ENCODE data around the gene MYBPHL.

Gene MYBPHL

GRCh38 chr1:109250454-109251276 is 56.1 kb downstream of the MYBPHL start:
- DNase-seq = no peak

GRCh38 chr1:109249654-109250401 is 57.0 kb downstream of the MYBPHL start:
- no peak for DNase-seq

DNA sequence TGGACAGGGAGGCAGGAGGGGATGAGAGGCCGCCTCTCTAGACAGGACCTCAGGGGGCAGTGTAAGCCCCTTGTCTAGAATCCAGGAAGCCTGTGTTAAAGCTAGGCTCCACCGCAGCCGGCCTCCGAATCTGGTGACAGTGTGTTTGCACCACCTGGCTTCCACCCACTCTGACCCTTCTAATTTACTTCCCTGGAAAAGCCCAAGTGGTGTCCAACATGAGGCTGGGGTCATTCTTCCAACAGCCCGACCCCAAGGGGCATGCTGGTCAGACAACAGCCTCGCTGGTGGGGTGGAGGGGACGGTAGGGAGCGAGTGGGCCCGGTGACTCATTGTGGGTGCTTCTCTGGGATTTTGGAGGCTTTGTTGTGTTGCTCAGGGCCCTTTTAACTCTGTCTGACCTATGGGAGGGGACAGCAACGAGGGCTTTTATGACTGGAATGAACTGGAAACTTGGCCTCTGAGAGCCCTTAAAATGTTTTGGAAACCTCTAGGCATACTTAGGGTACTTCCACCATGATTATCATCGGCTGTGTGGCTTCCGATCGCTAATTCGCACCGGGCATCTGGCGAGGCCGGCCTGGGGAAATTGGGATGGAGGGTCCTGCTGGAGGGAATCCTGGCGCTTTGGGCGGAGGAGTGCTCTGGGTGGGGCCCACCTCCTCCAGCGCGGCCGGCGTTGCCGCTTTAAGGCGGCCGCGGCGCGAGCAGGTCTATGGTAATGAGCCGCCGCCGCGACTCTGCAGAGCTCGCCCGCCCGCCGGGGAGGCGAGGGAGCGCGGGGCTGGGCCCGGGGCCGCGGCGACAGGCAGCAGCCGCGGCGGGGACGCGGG is 57.8 kb downstream of the MYBPHL start, which contains the start of gene CELSR2:
CELSR2 (plus strand) TSS at position 743 of the 833 bp plus-strand sequence. CDS start 541 bp downstream, outside the sequence.
- DNase-seq = peak; percentile 57

DNA sequence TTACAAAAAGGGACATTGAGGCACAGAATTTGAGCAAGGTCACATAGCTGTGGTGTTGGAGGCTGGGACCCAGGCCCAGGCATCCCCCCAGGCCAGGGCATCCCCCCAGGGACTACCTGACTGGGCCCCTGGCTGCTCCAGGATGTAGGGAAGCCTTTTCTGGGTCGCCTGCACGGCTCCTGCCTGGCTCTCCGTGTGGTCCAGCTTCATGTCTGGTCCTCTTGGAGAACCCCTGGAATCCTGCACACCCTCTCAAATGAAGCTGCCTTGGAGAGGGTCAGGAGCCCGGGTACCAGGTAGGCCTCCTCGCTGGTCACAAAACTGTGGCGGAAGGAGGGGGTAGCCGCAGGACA is 58.4 kb downstream of the MYBPHL start:
- no peak for DNase-seq

DNA sequence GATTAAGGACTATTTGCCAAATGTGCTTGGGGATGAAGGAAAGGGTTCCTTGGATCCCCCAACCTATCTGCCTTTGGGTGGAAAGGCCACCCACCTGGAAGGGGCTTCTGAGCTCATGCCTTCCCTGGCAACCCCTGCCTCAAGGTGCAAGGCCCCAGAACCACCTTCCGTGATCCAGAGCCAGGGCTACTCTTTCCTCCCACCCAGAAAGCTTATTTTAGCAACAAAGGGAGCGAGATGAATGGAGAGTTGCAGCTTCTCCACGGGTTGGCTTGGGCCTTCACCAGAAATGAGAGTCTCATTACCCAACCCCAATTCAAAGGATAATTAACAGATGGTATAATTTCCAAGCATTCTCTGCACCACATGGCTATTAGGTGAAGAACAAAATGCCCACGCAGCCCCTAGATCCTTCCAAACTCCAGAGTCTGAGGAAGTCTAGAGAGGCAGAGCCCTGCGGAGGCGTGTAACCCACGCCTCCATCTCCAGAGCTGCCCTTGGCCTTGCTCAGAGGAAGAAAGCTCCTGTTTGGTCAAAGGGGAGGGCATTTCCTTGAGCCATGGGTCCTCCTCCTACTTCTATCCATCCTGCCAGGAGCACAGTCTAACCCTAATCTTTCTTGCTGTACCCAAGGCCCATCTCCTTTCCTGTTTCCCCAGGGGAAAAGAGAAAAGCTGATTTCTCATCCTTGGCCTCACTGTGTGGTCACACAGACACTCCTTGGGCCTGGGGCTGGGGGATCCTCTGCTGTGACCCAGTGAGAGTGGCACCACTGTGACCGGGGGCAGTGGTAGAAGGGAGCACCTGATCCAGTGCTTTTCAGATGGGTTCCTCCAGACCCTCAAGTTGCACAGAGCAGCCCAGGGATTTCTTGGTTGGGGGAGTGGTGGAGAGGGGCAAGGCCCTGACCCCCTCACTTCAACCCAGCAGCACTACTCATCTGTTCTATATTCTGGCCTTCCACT is 59.1 kb downstream of the MYBPHL start:
- DNase-seq = no peak

DNA sequence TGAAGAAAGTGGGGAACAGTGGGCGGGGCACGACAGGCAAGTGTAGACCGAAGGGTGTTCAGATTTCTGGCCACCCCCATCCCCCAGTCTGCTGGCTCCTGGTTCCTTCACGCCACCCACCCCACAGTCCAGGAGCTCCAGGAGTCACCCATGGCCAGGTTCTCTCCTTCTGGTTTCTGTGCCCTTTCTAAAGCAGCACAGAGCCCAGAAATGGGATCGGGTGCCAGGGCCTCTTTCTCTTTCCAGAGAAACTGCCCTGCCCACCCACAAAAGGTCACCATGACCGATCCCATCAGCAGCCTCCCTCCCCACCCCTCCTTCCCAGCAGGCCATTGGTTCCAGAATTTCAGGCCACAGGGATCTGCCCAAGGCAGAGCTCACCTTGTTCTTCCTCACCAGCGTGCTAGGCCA is 60.7 kb downstream of the MYBPHL start:
- no peak for DNase-seq

DNA sequence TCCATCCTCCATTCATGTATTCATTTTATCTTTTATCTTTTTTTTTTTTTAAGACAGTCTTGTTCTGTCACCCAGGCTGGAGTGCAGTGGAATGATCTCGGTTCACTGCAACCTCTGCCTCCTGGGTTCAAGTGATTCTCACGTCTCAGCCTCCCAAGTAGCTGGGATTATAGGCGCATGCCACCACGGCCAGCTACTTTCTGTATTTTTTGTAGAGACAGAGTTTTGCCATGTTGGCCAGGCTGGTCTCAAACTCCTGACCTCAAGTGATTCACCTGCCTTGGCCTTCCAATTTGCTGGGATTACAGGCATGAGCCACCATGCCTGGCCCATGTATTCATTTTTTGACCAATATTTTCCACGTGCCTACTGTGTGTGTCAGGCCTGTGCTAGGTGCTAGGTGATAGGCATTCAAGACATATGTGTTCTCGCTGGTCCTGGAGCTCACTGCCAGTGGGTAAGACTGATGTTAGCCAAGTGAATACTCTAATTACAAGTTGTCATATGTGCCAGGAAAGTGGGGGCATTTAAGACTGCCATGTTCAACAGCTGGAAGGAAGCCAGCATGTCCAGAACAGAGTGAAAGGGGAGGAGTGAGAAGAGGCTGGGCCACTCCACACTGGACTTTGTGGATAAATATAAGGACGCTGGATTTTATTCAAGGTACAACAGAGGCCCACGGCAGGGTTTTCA is 62.8 kb downstream of the MYBPHL start:
- DNase-seq = no peak

DNA sequence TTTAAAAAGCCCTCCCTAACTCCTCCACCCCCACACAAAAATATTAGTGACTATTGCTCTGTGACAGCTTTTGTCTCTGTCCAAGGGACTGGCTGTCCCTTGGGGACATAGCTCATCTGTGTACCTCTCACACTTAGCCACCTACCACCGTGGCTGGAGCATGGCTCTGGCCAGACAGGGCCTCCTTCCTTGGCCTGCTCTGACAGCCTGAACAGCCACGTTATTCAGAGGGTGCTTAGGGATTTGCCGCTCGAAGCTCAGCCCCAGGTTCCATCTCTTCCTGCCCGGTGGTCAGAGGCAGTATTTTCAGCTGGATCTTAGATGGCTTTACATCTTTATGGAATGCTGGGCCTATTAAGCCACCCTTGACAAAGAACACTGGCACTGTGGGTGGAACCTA is 63.6 kb downstream of the MYBPHL start:
- DNase-seq = no peak

DNA sequence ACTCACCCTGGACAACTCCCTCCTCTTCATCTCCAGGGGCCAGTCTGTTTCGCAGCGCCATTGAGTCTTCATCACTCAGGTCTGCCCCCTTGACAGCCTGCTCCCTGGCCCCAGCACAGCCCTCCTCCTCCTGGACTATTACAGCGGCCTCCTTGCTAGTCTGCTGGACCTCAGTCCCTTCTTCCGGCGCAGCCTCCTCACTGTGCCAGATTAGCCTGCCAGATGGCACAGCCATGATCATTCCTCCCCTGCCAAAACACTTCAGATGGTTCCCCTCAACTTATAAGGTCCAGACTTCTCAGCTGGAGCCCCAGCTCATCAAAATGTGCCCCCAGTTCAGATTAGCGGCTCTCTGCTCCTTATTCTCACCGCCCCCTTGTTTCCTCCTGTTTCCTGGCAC is 64.4 kb downstream of the MYBPHL start:
- DNase-seq = no peak

All from activated naive CD4-positive, alpha-beta T cell treated with Interleukin-2 at 50 U/mL for 16 hours (primary cell).